Esophagus squamous epithelium (tissue), 4 donors: Measurements from ENCODE around the gene AP5Z1.

ENCODE experiments used
- CTCF ChIP-seq, 6 experiments: fragments of 450-650 bp in 4 of 6; fragments of 200-600 bp in 2 of 6; sonication (generic) in 2 of 6; IDR thresholded peaks; one replicate each; pipeline ENCODE4 v1.5.1; 2016 to 2019; ENCODE audit warnings: antibody characterized with exemption in 6 of 6, mild to moderate bottlenecking in 4 of 6, moderate library complexity in 4 of 6
- POLR2A ChIP-seq, 4 donors: fragments of 450-650 bp; IDR thresholded peaks; one replicate each; pipeline ENCODE4 v1.6.1; 2017; ENCODE audit warnings: antibody characterized with exemption in 4 of 4, mild to moderate bottlenecking in 4 of 4, moderate library complexity in 3 of 4

- TF ChIP-seq POLR2A (IDR thresholded peaks at IDR 0.05), result no peak
- no peak for TF ChIP-seq CTCF (IDR thresholded peaks at IDR 0.05)
Observed at GRCh38 chr7:4742051-4742573, 33.3 kb upstream of the AP5Z1 start.
